Smooth muscle cell (in vitro differentiated cells): Measurements from ENCODE around the gene ZNF606. TPM values are rescaled to one million over a fixed set of nuclear protein-coding genes. Genes with fewer than 3 reads are reported as not detected.

Source experiments
- DNase-seq: peaks from one replicate; lab custom pipeline; 2025; ENCODE audit not compliant: unreplicated experiment; lab: John Stamatoyannopoulos, UW
- H2AFZ ChIP-seq: fragments of 200-600 bp; sonication (generic); 2 replicates; pipeline ENCODE4 v1.6.0; 2016; ENCODE audit warnings: antibody characterized with exemption, low read depth, mild to moderate bottlenecking
- H3F3A ChIP-seq: fragments of 200-600 bp; sonication (generic); 2 replicates; pipeline ENCODE4 v1.6.0; 2017; ENCODE audit warnings: antibody characterized with exemption, low read depth
- H3K27ac ChIP-seq: fragments of 200-600 bp; sonication (generic); 2 replicates; pipeline ENCODE4 v1.5.1; 2016; ENCODE audit warnings: low read depth, mild to moderate bottlenecking
- H3K27me3 ChIP-seq: fragments of 200-600 bp; sonication (generic); 2 replicates; pipeline ENCODE4 v1.6.1; 2016; ENCODE audit warnings: low read depth, mild to moderate bottlenecking
- H3K36me3 ChIP-seq: fragments of 200-600 bp; sonication (generic); 2 replicates; pipeline ENCODE4 v1.5.1; 2016; ENCODE audit warnings: low read depth
- H3K4me1 ChIP-seq: fragments of 200-600 bp; sonication (generic); 2 replicates; pipeline ENCODE4 v1.5.1; 2016; ENCODE audit warnings: low read depth
- H3K4me2 ChIP-seq: fragments of 200-600 bp; sonication (generic); 2 replicates; pipeline ENCODE4 v1.6.0; 2016; ENCODE audit warnings: mild to moderate bottlenecking
- H3K4me3 ChIP-seq: fragments of 200-600 bp; sonication (generic); 2 replicates; pipeline ENCODE4 v1.5.1; 2016; ENCODE audit warnings: mild to moderate bottlenecking
- H3K79me2 ChIP-seq: fragments of 200-600 bp; sonication (generic); 2 replicates; pipeline ENCODE4 v1.6.0; 2016; ENCODE audit warnings: low read depth, mild to moderate bottlenecking
- H3K9ac ChIP-seq: fragments of 200-600 bp; sonication (generic); 2 replicates; pipeline ENCODE4 v1.6.0; 2016; ENCODE audit warnings: low read depth
- H3K9me3 ChIP-seq: fragments of 200-600 bp; sonication (generic); replicated peaks from 2 replicates; pipeline ENCODE4 v1.5.1; 2016; ENCODE audit warnings: low read depth
- H4K20me1 ChIP-seq: fragments of 200-600 bp; sonication (generic); 2 replicates; pipeline ENCODE4 v1.6.0; 2016; ENCODE audit warnings: low read depth
- WGBS: methylation state at CpG from one replicate; pipeline ENCODE4 v1.1.7; 2016; ENCODE audit warnings: low lambda C conversion rate; 5-methylcytosine and 5-hydroxymethylcytosine counted together
- polyA plus RNA-seq: library from polyadenylated mRNA; unstranded; fragments of >200 nt; fragmentation: Nextera tagmentation; extraction: Ambion mirVana; gene quantifications from 2 replicates; pipeline ENCODE4 v1.2.1, GENCODE V29; 2016
- total RNA-seq: library from RNA; depleted of rRNA; stranded (reverse); fragments of >200 nt; gene quantifications from 2 replicates; pipeline ENCODE4 v1.2.3, GENCODE V29; 2014
- TF ChIP-seq, protein P1 (sequence below): fragments of 200-600 bp; sonication (generic); IDR thresholded peaks from 2 replicates; pipeline ENCODE4 v1.5.1; 2017; ENCODE audit warnings: borderline replicate concordance, mild to moderate bottlenecking, antibody characterized with exemption; ENCODE audit not compliant: insufficient read depth, poor library complexity, severe bottlenecking

The ZNF606 gene
- total and polyA plus RNA-seq, 2 experiments from 2014 or later: 5.2 to 18.6 TPM

DNA sequence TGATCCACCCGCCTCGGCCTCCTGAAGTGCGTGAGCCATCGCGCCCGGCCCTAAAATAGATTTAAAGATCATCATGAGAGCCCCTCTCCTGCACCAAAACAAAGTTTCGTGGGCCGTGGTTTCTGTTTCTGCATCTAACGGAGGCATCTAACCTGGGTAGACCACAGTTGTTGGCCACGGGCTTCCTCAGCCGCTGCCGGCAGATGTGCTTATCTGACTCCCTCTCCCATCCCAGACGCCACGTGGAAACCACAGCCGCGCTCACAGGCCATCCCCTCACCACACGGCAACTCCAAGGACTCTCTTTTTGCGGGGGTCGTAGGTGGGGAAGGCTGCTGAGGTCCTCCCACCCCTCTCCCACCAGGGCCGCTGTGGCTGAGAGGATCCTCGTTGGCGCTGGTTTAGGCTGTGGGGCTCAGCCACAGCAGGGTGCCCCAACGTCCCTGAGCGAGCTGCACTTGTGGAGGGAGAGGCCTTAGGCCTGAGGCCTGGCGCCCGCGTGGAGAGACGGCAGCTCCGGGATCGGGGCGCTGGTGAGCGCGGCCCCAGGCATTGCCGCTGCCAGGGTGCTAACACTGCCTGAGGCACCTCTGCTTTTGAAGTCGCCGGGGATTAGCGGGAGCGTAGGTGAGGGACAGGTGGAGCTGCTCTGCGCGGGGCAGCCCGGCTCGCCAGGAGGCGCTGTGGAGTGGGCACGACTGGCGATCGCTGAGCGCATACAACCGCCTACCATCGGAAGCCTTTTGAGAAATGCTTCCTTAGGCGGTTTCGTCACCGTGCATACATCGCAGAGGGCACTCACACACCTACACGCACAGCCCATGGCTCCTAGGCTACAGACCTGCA, 40.1 kb upstream of the ZNF606 start:
- Histone ChIP-seq H3F3A (no peaks in the 10 kb centered on the region), H3K36me3 (no peaks in the 10 kb centered on the region), H3K79me2 (no peaks in the 10 kb centered on the region), H3K4me1 (no peaks in the 10 kb centered on the region), H3K9ac (no peak overlapping the region), H3K27ac (no peak overlapping the region), H3K4me3 (no peak overlapping the region), H3K4me2 (no peak overlapping the region), H2AFZ (no peak overlapping the region), H3K9me3 (no peaks in the 10 kb centered on the region), H4K20me1 (no peaks in the 10 kb centered on the region), H3K27me3 (no peaks in the 10 kb centered on the region)
- WGBS: 50% methylated on average over 53 of the region's 54 CpGs
- no peak for DNase-seq
- TF ChIP-seq, protein P1, sequence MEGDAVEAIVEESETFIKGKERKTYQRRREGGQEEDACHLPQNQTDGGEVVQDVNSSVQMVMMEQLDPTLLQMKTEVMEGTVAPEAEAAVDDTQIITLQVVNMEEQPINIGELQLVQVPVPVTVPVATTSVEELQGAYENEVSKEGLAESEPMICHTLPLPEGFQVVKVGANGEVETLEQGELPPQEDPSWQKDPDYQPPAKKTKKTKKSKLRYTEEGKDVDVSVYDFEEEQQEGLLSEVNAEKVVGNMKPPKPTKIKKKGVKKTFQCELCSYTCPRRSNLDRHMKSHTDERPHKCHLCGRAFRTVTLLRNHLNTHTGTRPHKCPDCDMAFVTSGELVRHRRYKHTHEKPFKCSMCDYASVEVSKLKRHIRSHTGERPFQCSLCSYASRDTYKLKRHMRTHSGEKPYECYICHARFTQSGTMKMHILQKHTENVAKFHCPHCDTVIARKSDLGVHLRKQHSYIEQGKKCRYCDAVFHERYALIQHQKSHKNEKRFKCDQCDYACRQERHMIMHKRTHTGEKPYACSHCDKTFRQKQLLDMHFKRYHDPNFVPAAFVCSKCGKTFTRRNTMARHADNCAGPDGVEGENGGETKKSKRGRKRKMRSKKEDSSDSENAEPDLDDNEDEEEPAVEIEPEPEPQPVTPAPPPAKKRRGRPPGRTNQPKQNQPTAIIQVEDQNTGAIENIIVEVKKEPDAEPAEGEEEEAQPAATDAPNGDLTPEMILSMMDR: no peak

- Histone ChIP-seq H3K9ac (no peak overlapping the region), H3K36me3 (no peaks in the 10 kb centered on the region), H3K4me3 (no peak overlapping the region), H3K4me1 (no peaks in the 10 kb centered on the region), H3K4me2 (no peak overlapping the region), H4K20me1 (no peaks in the 10 kb centered on the region), H2AFZ (no peak overlapping the region), H3K9me3 (no peaks in the 10 kb centered on the region), H3K27me3 (no peaks in the 10 kb centered on the region), H3F3A (no peaks in the 10 kb centered on the region), H3K79me2 (no peaks in the 10 kb centered on the region), H3K27ac (no peak overlapping the region)
- TF ChIP-seq, protein P1: no peak
- DNase-seq: no peak
- whole genome bisulfite sequencing: 87% methylated on average over 21 of the region's 21 CpGs
Measured at GRCh38 chr19:58040751-58041525, 38.3 kb upstream of the ZNF606 start.

DNA sequence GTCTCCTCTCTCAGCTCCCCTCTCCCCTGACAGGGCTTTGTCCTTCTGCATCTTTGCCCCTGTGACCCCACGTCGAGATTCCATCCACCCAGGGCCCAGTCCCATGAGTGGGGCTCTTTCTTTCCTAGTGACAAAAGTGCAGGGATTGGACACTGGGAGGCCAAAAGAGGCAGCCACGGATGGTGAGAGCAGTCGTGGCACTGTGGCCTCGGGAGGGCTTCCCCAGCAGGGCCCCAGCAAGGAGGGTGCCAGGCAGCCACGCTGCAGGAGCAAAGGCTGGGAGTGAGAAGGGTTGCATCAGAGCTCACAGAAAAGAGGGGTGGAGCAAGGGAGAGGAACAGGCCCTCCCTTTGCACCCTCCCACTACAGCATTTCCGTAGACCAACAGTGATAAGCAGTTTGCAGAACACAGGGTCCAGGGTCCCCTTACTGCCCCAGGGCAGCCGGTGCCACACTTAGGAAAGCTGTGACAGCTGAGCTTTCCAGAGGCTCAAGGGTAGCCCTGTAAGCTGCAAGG, 36.1 kb upstream of the ZNF606 start:
- H4K20me1 ChIP-seq: no peaks in the 10 kb centered on the region
- DNase-seq: no peak
- no peaks in the 10 kb centered on the region for H3F3A ChIP-seq
- H3K79me2 ChIP-seq: no peaks in the 10 kb centered on the region
- H3K4me3 ChIP-seq: no peak overlapping the region
- H3K27ac ChIP-seq: no peak overlapping the region
- H3K4me1 ChIP-seq: no peaks in the 10 kb centered on the region
- TF ChIP-seq, protein P1: no peak
- H3K4me2 ChIP-seq: no peak overlapping the region
- no peak overlapping the region for H2AFZ ChIP-seq
- WGBS: 54% methylated on average over 8 of the region's 8 CpGs
- H3K27me3 ChIP-seq: no peaks in the 10 kb centered on the region
- H3K9ac ChIP-seq: no peak overlapping the region
- no peaks in the 10 kb centered on the region for H3K9me3 ChIP-seq
- no peaks in the 10 kb centered on the region for H3K36me3 ChIP-seq
